ENCODE measurements around the gene RNF133. TPM values are rescaled to one million over a fixed set of nuclear protein-coding genes. Genes with fewer than 3 reads are reported as not detected.

RNF133 gene
- total and polyA plus RNA-seq, 4 donors, result 0.05 to 9.1 (median 1.2) TPM

GRCh38 chr7:122727354-122727753, 28.4 kb upstream of the RNF133 start:
- ATAC-seq (ENCODE audit: insufficient read depth, low FRiP score) (no peak), DNase-seq (no peak)
- TF ChIP-seq CTCF (IDR thresholded peaks at IDR 0.05; ENCODE audit: control extremely low read depth, extremely low read depth), result no peak
- Histone ChIP-seq H3K36me3 (ENCODE audit: control insufficient read depth in 4 of 4, insufficient read depth in 4 of 4, low read length in 4 of 4) (no peaks in the 10 kb centered on the region), H3K9me3 (ENCODE audit: control insufficient read depth in 4 of 4, insufficient read depth in 3 of 4, low read length in 3 of 4) (no peaks in the 10 kb centered on the region), H3K4me3 (no peak overlapping the region), H3K27me3 (ENCODE audit: control insufficient read depth in 3 of 3, insufficient read depth in 3 of 3, low read length in 2 of 3) (no peaks in the 10 kb centered on the region), H3K4me1 (ENCODE audit: control insufficient read depth in 5 of 5, insufficient read depth in 5 of 5, low read length in 5 of 5) (peaks cover 0 to 11% (median 0%) of the 10 kb centered on the region in 5 donors), H3K9ac (ENCODE audit: insufficient read depth in 1 of 2, low read length in 2 of 2) (no peak overlapping the region), H3K27ac (ENCODE audit: low read depth in 1 of 2, low read length in 1 of 2) (peak overlapping the region in 1 of 2 donors; percentile 9)

- DNase-seq (no peak), ATAC-seq (ENCODE audit: insufficient read depth, low FRiP score) (no peak)
- H3K27me3 ChIP-seq (ENCODE audit: control insufficient read depth in 3 of 3, insufficient read depth in 3 of 3, low read length in 2 of 3), result no peaks in the 10 kb centered on the region
- H3K9ac ChIP-seq (ENCODE audit: insufficient read depth in 1 of 2, low read length in 2 of 2), result no peak overlapping the region
- TF ChIP-seq CTCF (IDR thresholded peaks at IDR 0.05; ENCODE audit: control extremely low read depth, extremely low read depth), result no peak
- no peaks in the 10 kb centered on the region for H3K9me3 ChIP-seq (ENCODE audit: control insufficient read depth in 4 of 4, insufficient read depth in 3 of 4, low read length in 3 of 4)
- H3K36me3 ChIP-seq (ENCODE audit: control insufficient read depth in 4 of 4, insufficient read depth in 4 of 4, low read length in 4 of 4), result no peaks in the 10 kb centered on the region
- H3K4me3 ChIP-seq, result no peak overlapping the region
- H3K4me1 ChIP-seq (ENCODE audit: control insufficient read depth in 5 of 5, insufficient read depth in 5 of 5, low read length in 5 of 5), result peaks cover 0 to 11% (median 0%) of the 10 kb centered on the region in 5 donors
- H3K27ac ChIP-seq (ENCODE audit: low read depth in 1 of 2, low read length in 1 of 2), result peak overlapping the region in 1 of 2 donors; percentile 9
- 74 to 78% methylated on average over 2 of the region's 2 CpGs for WGBS, 2 donors
Observed at GRCh38 chr7:122726881-122727280, 28.0 kb upstream of the RNF133 start.

GRCh38 chr7:122724366-122724765, 25.4 kb upstream of the RNF133 start:
- 81 to 83% methylated on average over 4 of the region's 4 CpGs for WGBS, 2 donors
- peaks cover 0 to 11% (median 0%) of the 10 kb centered on the region in 5 donors for H3K4me1 ChIP-seq (ENCODE audit: control insufficient read depth in 5 of 5, insufficient read depth in 5 of 5, low read length in 5 of 5)

More at GRCh38 chr7:122724366-122724765, 25.4 kb upstream of the RNF133 start:
- no peaks in the 10 kb centered on the region for H3K36me3 ChIP-seq (ENCODE audit: control insufficient read depth in 4 of 4, insufficient read depth in 4 of 4, low read length in 4 of 4)
- DNase-seq (no peak), ATAC-seq (ENCODE audit: insufficient read depth, low FRiP score) (no peak)
- TF ChIP-seq CTCF (IDR thresholded peaks at IDR 0.05; ENCODE audit: control extremely low read depth, extremely low read depth), result no peak
- no peak overlapping the region for H3K9ac ChIP-seq (ENCODE audit: insufficient read depth in 1 of 2, low read length in 2 of 2)
- no peaks in the 10 kb centered on the region for H3K27me3 ChIP-seq (ENCODE audit: control insufficient read depth in 3 of 3, insufficient read depth in 3 of 3, low read length in 2 of 3)
- H3K4me3 ChIP-seq, result no peak overlapping the region
- no peak overlapping the region for H3K27ac ChIP-seq (ENCODE audit: low read depth in 1 of 2, low read length in 1 of 2)
- H3K9me3 ChIP-seq (ENCODE audit: control insufficient read depth in 4 of 4, insufficient read depth in 3 of 4, low read length in 3 of 4), result no peaks in the 10 kb centered on the region

Data from lung (tissue), 12 donors.